ENCODE results near the gene MMP10.

DNA sequence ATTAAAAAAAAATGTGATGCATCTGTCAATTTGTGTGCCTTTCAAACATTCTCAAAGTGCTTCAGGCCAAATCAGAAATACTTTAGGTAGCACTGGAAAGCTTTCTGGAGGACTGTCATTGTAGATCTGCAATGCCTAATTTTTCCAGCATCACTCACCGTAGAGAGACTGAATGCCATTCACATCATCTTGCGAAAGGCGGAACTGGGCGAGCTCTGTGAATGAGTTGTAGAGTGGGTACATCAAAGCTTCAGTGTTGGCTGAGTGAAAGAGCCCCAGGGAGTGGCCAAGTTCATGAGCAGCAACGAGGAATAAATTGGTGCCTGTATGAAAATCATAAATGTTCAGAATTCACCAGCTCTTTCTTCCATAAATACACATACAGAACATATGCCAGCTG lies 4.0 kb downstream of the MMP10 start:
- TF ChIP-seq, protein P1, sequence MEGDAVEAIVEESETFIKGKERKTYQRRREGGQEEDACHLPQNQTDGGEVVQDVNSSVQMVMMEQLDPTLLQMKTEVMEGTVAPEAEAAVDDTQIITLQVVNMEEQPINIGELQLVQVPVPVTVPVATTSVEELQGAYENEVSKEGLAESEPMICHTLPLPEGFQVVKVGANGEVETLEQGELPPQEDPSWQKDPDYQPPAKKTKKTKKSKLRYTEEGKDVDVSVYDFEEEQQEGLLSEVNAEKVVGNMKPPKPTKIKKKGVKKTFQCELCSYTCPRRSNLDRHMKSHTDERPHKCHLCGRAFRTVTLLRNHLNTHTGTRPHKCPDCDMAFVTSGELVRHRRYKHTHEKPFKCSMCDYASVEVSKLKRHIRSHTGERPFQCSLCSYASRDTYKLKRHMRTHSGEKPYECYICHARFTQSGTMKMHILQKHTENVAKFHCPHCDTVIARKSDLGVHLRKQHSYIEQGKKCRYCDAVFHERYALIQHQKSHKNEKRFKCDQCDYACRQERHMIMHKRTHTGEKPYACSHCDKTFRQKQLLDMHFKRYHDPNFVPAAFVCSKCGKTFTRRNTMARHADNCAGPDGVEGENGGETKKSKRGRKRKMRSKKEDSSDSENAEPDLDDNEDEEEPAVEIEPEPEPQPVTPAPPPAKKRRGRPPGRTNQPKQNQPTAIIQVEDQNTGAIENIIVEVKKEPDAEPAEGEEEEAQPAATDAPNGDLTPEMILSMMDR (IDR thresholded peaks at IDR 0.05): no peak
- TF ChIP-seq ZFX (IDR thresholded peaks at IDR 0.05; ENCODE audit: borderline replicate concordance): no peak

Data from 22Rv1 (cell line).